ENCODE measurements around the gene NFIX.

Gene NFIX

GRCh38 chr19:13095393-13095784 lies 100.1 kb downstream of the NFIX start:
- Mint-ChIP-seq H3K9me3 (peaks cover 0 to 6% of the 10 kb centered on the region in 2 donors), H3K27me3 (peaks cover 57% of the 10 kb centered on the region), H3K27ac (no peak overlapping the region), H3K4me3 (peak overlapping the region in 1 of 2 donors; percentile 54), H3K4me1 (peaks cover 60% of the 10 kb centered on the region)
- DNase-seq (no peak), ATAC-seq (no peak)

GRCh38 chr19:13095934-13096927 lies 101.0 kb downstream of the NFIX start:
- Mint-ChIP-seq H3K4me1 (peaks cover 69% of the 10 kb centered on the region), H3K9me3 (peaks cover 0 to 6% of the 10 kb centered on the region in 2 donors)
- DNase-seq, result no peak

GRCh38 chr19:13097033-13097462 lies 101.8 kb downstream of the NFIX start:
- H3K27ac Mint-ChIP-seq, result peak overlapping the region in 1 of 2 donors; percentile 54
- peaks cover 77% of the 10 kb centered on the region for H3K4me1 Mint-ChIP-seq
- H3K27me3 Mint-ChIP-seq, result peaks cover 57% of the 10 kb centered on the region
- DNase-seq (no peak), ATAC-seq (no peak)
- H3K9me3 Mint-ChIP-seq, result peaks cover 0 to 6% of the 10 kb centered on the region in 2 donors
- peak overlapping the region; percentile 58 to 59 for H3K4me3 Mint-ChIP-seq

More at GRCh38 chr19:13095934-13096927, 101.0 kb downstream of the NFIX start:
- H3K4me3 Mint-ChIP-seq, result peak overlapping the region; percentile 38 to 54
- no peak for ATAC-seq
- peaks cover 57% of the 10 kb centered on the region for H3K27me3 Mint-ChIP-seq
- peak overlapping the region in 1 of 2 donors; percentile 49 for H3K27ac Mint-ChIP-seq

- DNase-seq (peak in 1 of 2 donors; percentile 34), ATAC-seq (no peak)
- peaks cover 0 to 6% of the 10 kb centered on the region in 2 donors for H3K9me3 Mint-ChIP-seq
- H3K27me3 Mint-ChIP-seq, result peaks cover 57% of the 10 kb centered on the region
- H3K4me3 Mint-ChIP-seq, result peak overlapping the region; percentile 64 to 83
- peaks cover 82% of the 10 kb centered on the region for H3K4me1 Mint-ChIP-seq
- H3K27ac Mint-ChIP-seq, result no peak overlapping the region
Measured at GRCh38 chr19:13097463-13098258, 102.4 kb downstream of the NFIX start.

DNA sequence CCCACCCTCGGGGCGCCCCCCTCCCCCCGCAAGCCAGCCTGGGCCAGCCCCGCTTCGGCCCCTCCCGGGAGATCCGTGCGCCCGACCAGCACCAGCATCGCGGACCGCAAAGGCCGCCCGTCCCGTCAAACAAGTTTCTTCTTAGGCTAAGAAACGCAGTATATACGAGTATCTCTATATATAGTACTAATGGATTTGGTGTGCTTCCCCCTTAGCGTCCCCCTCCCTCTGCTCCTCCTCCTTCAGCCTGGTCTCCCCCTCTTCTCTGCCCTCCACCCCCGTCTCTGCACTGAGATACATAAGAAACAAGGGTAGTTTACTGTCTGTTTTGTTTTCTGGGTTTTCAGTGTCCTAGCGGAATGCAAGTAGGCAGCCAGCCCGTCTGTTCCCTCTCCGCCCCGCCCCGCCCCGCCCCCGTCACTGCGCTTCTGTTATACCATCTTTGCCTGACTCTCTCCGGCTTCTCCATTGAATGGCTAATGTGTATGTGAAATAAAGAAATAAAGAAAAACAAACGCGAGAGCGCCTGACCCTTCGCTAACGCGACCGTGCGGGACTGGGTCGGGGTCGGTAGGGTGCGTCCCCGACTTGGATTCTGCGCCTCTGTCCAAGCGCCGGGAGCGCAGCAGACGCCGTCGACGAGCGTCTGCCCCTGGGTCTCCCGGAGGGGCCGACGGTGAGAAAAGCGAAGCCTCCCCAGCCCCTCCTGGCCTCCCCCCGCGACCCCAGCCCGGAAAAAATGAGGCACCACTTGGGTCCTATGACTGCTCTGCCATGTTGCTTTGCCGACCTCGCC lies 103.2 kb downstream of the NFIX start:
- DNase-seq (no peak), ATAC-seq (no peak)
- peaks cover 0 to 6% of the 10 kb centered on the region in 2 donors for H3K9me3 Mint-ChIP-seq
- peak overlapping the region in 1 of 2 donors; percentile 40 for H3K27ac Mint-ChIP-seq
- peaks cover 57% of the 10 kb centered on the region for H3K27me3 Mint-ChIP-seq
- H3K4me1 Mint-ChIP-seq, result peaks cover 88% of the 10 kb centered on the region
- H3K4me3 Mint-ChIP-seq, result peak overlapping the region; percentile 79 to 83

DNA sequence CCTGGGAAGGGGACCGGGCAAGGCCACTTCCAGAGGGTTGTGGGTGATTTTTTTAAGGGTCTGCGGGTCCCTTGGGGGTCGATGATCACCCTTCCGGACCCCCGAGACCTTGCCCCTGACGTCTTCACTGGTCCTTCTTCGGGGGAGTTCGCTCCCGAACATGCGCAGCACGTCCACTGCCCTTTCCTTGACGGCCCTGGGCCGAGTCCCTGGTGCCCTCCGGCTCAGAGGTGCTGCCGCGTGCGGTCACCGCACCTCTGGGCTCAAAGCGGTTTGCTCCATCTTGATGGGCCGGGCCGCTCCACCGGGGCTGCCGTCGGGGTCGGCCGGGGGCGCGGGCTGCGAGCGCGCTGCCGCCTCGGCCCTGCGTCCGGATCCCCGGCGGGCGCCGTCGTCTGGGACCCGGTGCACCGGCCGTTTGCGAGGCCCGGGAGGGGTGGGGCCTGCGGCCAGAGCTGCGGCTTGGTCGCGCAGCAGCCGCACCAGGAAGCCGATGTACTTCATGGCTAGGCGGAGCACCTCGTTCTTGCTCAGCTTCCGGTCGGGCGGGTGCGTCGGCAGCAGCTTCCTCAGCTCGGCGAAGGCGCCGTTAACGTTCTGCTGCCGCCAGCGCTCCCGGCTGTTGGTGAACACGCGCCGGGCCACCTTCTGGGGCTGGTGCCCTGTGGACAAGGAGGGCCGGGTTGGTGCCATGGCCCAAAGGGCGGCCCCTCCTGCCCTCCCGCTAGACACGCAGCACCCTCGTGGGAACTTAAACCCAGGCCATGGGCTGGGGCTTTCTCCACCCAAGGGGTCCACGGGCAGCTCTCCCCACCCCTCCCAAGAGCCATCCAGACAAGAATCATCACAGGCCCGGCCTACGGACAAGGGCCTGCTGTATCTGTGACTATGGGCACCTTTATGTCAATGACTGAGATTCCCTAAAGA lies 104.1 kb downstream of the NFIX start:
- DNase-seq, result peak; percentile 68 to 81
- ATAC-seq, result peak; percentile 65
- H3K27ac Mint-ChIP-seq, result peak overlapping the region; percentile 43 to 87
- H3K4me1 Mint-ChIP-seq, result peaks cover 87% of the 10 kb centered on the region
- peaks cover 51% of the 10 kb centered on the region for H3K27me3 Mint-ChIP-seq
- H3K4me3 Mint-ChIP-seq, result peak overlapping the region; percentile 79 to 83
- peaks cover 0 to 6% of the 10 kb centered on the region in 2 donors for H3K9me3 Mint-ChIP-seq

- peak; percentile 88 for ATAC-seq
- H3K4me3 Mint-ChIP-seq, result peak overlapping the region; percentile 78 to 79
- H3K27ac Mint-ChIP-seq, result peak overlapping the region; percentile 43 to 87
- H3K4me1 Mint-ChIP-seq, result peaks cover 84% of the 10 kb centered on the region
- peaks cover 0 to 6% of the 10 kb centered on the region in 2 donors for H3K9me3 Mint-ChIP-seq
- peaks cover 44% of the 10 kb centered on the region for H3K27me3 Mint-ChIP-seq
- DNase-seq, result peak; percentile 82 to 90
Measured at GRCh38 chr19:13100031-13100588, 104.8 kb downstream of the NFIX start.

- DNase-seq (no peak), ATAC-seq (no peak)
- Mint-ChIP-seq H3K4me3 (no peak overlapping the region), H3K27ac (no peak overlapping the region), H3K4me1 (peaks cover 77% of the 10 kb centered on the region), H3K9me3 (peaks cover 0 to 6% of the 10 kb centered on the region in 2 donors), H3K27me3 (peaks cover 34% of the 10 kb centered on the region)
Measured at GRCh38 chr19:13100841-13101589, 105.7 kb downstream of the NFIX start.

DNA sequence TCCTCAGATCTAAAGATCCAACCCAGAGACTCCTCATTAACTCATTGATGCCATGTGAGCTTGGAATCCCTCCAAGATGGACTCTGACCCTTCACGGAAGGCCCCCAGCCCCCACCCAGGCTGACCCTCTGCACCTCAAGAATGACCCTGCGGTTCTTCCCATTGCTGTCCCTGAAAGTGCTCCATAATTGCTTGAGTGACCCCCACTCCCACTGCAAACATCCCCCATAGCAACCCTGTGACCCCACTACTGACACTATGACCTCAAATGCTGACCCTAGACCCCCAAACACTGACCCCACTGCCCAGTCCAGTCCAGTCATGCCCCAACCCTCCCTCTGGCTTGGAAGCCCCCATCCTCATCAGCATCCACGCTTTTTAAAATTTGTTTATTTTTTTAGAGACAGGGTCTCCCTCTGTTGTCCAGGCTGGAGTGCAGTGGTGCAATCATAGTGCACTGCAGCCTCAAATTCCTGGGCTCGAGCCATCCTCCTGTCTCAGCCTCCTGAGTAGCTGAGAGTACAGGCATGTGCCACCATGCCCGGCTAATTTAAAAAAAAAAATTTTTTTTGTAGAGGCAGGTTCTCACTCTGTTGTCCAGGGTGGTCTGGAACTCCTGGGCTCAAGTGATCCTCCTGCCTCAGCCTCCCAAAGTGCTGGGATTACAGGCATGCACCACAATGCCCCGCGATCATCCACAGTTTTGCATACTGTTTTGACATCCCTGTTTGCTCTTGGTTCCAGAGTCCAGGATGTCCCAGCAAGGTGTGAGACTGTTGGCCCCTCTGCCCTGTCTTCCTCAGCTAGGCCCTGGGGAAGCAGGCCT lies 106.5 kb downstream of the NFIX start:
- ATAC-seq (no peak), DNase-seq (no peak)
- H3K27me3 Mint-ChIP-seq, result peaks cover 27% of the 10 kb centered on the region
- no peak overlapping the region for H3K27ac Mint-ChIP-seq
- H3K4me1 Mint-ChIP-seq, result peaks cover 70% of the 10 kb centered on the region
- peaks cover 0 to 6% of the 10 kb centered on the region in 2 donors for H3K9me3 Mint-ChIP-seq
- H3K4me3 Mint-ChIP-seq, result peak overlapping the region; percentile 48 to 82

DNA sequence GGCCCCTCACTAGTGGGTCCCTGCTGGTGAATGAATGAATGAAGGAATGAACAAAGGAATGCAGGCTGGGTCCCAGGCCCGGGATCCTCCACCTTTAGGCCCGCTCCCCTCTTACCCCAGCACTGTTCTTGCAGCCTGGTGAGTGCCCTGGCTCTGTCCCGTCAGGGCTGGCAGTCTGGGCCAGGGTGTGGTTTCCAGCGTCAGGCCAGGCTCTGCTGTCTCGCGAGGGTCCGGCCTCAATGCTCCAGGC lies 107.1 kb downstream of the NFIX start:
- Mint-ChIP-seq H3K4me3 (peak overlapping the region; percentile 48 to 82), H3K27ac (no peak overlapping the region), H3K9me3 (peaks cover 0 to 6% of the 10 kb centered on the region in 2 donors), H3K4me1 (peaks cover 65% of the 10 kb centered on the region), H3K27me3 (peaks cover 21% of the 10 kb centered on the region)
- no peak for ATAC-seq
- DNase-seq, result no peak

- ATAC-seq, result no peak
- peak within 1 kb of the TSS; percentile 77 to 82 for H3K4me3 Mint-ChIP-seq
- H3K27me3 Mint-ChIP-seq, result peaks cover 15% of the 10 kb centered on the region
- H3K27ac Mint-ChIP-seq, result peak within 1 kb of the TSS in 1 of 2 donors; percentile 54
- DNase-seq, result peak in 1 of 2 donors; percentile 34
- H3K9me3 Mint-ChIP-seq, result peaks cover 0 to 6% of the 10 kb centered on the region in 2 donors
- peaks cover 61% of the 10 kb centered on the region for H3K4me1 Mint-ChIP-seq
Measured at GRCh38 chr19:13102666-13103580, 107.6 kb downstream of the NFIX start, which contains the start of gene LYL1. Gene LYL1 (minus strand): TSS chr19:13102858. CDS start chr19:13101171, 1,687 bp downstream.
